Small intestine (tissue), 4 donors: ENCODE measurements around the gene TMEM263. TPM values are rescaled to one million over a fixed set of nuclear protein-coding genes. Genes with fewer than 3 reads are reported as not detected.

Experiments
- polyA plus RNA-seq, 4 donors: library from polyadenylated mRNA; stranded (reverse) in 3 of 4; unstranded in 1 of 4; fragments of 200-250 nt in 3 of 4; fragments of 120-200 nt in 1 of 4; gene quantifications; one replicate each; pipeline versions ENCODE4 v1.2.1 to v1.2.3, GENCODE V29; 2013
- donor health status: healthy with polysubstance abuse.
- donor health status: Bipolar disorder and iron deficiency.
- donor health status: healthy.

The TMEM263 gene
- polyA plus RNA-seq, 4 donors: 12.7 to 41.0 (median 20.5) TPM

Other genes with a start within 250 kb of the TMEM263 start
- gene RIC8B, start 181.2 kb upstream of the TMEM263 start, polyA plus RNA-seq: 10 to 100 TPM in 1 of 4 donors, 1 to 10 TPM in 3; 3.0 to 11.7 (median 5.4) TPM
- 10 to 100 TPM in 3 of 4 donors, 1 to 10 TPM in 1; 4.9 to 20.8 (median 13.5) TPM for gene MTERF2, start 31.2 kb downstream of the TMEM263 start, polyA plus RNA-seq
- 10 to 100 TPM in 2 of 4 donors, 1 to 10 TPM in 2; 8.1 to 17.4 (median 11.1) TPM for gene CRY1, start 137.6 kb downstream of the TMEM263 start, polyA plus RNA-seq